NCI-H345 treated with DMSO at 0.1 percent for 48 hours (cell line): Measurements from ENCODE around the gene ABI3.

Experiments used
- DNase-seq: peaks from one replicate; lab custom pipeline; 2025; ENCODE audit not compliant: unreplicated experiment; lab: John Stamatoyannopoulos, UW

The ABI3 gene

DNA sequence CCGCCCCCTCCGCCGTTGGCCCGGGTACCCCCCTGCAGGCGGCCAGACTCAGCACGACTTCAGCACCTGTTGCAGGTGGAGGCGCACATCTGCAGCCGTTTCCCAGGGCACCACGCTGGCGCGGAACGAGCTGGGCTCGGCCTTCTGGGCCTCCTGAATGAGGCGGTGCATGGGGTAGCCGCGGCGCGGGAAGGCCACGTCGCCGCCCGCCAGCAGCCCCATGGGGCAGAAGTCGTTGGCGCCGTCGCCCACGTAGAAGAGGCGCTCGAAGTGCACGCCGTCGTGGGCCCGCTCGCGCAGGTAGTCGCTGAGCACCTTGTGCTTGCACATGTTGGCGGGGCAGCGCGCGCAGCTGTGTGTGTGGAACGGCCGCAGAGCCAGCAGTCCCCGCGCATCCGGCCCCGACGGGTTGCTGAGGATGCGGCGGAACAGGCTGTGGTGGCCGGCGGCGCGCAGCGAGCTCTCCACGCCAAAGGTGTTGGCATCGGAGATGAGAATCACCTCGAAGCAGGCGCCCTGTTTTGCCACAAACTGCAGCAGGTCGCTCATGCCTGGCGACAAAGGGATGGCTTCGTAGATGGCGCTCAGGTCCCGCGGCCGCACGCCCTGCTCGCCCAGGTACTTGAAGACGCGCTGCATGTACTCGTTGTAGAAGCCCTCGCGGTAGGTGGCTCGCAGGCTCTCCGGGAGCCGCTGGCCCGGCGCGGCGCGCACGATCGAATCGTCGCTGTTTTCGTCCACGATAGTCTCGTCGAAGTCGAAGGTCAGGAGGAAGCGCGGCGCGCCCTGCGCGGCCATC lies 13.9 kb downstream of the ABI3 start:
- DNase-seq, result peak; percentile 34

DNA sequence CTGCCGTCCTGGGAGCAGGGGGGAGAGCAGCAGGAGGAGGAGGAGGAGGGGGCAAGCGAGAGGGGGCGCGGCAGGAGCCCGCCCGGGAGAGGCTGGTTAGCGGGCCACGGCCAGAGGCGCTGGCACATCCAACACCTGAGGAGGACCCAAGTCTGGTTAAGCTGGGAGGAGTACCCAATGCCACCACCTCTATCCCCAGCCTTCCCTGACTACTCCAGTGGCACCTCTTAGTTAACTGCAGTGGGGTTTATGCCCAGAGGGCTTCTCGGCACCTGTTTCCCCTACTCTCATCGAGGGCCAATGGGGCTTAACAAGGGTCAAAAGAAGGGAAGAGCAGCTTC lies 14.5 kb downstream of the ABI3 start:
- no peak for DNase-seq

DNA sequence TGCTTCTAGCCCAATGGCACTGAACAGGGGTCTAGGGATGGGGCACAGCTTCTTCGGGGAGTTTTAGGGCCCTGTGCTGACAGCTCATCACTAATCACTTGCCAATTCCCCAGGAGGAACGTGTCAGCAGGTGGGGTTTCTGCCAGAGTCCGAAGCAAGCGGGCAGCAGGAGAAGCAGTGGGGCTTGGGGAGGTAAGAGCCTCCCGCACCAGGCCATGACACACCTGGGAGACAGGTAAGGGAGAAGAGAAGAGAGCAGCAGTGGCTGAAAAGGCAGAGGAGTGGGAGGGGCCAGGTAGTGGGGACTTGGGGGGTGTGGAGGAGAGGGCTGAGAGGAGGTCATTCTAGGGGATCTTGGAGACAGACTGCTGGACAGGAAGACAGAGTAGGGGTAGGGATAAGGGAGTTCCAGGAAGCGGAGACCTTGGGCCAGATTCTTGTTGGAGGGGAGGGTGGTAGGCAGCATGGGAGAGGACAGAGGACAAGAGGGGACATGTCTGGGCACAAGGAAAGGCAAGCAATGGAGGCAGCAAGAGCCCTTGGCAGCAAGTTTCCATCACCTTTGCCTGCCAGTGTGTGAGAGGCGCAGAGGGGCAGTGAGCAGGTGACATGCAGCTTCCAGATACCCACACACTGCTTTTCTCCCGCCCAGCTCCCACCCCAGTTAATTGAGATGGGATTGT lies 15.2 kb downstream of the ABI3 start:
- DNase-seq, result no peak

DNA sequence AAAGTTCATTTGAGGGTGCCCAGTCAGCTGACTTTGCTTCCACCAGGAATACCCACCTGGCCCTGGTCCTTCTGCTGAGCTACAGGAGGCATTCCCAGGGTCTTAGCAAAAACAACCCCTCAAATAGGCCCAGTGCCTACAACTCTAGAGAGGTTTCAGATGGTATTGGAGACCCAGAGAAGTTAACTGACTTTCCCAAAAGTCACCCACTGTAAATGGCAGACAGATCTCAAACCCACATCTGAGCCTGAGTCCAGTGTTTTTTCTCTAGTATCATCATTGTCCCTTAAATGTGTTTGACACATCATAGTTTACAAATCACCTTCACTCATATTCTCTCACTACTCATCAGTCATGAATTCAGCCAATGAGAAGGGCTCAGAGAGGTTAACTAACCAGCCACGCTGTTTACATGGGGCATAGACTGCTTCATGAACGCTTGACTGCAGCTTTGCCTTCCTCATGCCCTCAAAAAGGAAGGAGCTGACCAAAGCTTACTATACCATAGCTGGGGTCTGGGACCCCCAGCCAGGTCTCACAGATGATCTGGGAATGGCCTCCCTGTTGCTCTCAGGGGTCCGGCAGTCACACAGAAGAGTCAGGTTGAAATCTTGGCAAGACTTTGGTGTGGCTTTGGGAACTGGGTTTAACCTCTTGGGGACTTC lies 16.4 kb downstream of the ABI3 start:
- DNase-seq, result no peak

DNA sequence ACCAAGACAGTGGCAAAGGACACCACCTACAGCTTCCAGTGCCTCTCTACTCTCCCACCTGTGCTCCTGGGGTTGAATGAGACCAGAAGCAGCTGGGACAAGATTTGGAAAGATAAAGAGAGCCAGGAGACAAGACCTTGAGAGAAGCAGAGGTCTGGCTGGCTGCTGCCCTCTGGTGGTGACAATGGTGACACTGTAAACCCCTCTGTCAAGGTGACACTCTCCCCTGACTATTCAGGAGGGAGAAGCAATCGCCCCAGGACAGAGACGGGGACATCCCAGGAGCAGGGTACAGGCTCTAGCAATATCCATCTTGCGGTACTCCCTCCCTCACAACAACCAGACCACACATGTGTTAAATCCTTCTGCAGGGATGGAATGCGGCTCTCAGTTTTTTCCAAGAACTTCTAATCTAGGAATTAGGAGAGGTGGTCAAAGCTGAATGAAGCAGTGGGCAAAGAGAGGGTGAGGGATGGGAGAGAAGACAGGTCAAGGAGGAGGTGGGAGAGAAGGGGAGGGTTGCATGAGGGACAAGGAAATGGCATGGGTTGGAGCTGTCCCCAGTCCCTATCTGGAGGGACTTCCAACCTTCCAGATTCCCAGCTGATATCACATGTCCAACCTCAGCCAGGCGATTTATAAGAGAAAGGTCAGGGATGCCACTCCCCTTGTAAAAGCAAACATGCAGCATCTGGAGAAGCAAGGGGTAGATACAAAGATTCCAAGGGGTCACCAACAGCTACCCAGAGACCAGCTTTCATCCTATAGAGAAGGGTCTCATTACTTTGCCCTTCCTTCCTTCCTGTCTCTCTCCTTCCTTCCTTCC lies 17.1 kb downstream of the ABI3 start:
- peak; percentile 21 for DNase-seq

DNA sequence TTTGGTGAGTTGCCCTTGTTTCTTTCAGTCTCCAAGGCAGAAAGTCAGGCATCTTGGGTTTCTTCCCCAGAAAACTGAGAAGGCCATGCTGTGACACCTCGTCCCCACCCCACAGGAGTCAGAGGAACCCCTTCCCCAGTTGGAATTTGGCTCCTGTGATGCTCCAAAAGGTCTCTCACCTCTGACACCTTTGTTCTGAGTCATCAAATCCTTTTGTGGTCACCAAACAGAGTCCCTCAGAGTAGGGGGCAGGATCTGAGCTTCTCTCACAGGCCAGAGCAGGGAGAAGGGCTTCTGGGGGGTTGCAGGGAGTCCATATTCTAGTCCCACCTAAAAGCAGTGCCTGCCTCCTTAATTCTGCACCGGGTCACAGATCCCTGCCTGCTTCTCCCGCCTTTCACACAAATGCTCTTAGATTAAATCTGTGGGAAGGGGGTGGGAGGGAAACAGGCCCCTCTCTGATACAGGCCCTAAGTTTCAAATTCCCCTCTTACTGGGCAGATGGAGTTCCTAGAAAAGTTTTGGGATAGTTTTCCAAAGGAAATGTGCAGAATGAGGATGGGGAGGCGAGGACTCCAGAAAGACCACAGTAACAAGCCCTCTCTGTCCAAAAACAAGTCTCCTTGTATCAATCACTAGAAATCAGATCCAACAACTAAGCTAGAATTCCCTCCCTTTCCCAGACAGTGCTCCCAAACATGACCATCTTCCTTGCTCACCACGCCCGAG lies 18.7 kb downstream of the ABI3 start:
- no peak for DNase-seq

DNA sequence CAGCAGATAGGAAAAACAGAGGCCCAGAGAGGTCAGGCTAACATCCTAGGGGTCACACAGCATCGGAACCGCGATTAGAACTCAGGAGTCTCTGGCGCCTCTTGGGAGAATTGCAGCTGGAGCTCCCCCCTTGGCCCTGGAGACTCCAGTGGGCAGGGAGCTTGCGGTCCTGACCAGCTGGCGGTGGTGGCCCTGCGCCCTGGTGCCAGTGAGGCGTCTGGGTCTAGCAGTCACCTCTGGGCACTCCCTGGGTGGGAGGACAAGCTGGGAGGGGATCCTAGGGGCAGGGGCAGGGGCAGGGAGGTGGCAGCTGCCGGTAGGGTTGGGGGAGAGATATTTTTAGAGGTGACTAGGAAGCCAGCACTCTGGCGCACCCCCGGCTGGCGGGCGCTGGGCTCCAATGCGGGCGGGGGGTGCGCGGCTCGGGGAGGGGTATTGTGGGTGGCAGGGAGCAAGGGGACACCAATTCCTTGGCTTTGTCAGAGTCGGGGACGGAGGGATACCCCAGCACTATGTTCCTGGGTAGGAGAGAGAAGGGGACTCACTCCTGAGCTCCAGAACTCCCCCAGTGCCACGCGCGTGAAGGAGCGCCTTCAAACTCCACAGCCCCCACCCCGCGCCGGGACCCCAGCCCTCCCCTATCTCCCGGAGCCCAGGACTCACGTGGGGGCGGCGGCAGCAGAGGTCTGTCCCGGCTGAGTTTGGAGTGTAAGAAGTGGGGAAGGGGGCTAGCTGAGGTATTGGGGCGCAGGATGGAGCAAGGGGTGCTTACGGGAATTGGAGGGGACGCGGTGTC lies 19.5 kb downstream of the ABI3 start:
- no peak for DNase-seq

DNA sequence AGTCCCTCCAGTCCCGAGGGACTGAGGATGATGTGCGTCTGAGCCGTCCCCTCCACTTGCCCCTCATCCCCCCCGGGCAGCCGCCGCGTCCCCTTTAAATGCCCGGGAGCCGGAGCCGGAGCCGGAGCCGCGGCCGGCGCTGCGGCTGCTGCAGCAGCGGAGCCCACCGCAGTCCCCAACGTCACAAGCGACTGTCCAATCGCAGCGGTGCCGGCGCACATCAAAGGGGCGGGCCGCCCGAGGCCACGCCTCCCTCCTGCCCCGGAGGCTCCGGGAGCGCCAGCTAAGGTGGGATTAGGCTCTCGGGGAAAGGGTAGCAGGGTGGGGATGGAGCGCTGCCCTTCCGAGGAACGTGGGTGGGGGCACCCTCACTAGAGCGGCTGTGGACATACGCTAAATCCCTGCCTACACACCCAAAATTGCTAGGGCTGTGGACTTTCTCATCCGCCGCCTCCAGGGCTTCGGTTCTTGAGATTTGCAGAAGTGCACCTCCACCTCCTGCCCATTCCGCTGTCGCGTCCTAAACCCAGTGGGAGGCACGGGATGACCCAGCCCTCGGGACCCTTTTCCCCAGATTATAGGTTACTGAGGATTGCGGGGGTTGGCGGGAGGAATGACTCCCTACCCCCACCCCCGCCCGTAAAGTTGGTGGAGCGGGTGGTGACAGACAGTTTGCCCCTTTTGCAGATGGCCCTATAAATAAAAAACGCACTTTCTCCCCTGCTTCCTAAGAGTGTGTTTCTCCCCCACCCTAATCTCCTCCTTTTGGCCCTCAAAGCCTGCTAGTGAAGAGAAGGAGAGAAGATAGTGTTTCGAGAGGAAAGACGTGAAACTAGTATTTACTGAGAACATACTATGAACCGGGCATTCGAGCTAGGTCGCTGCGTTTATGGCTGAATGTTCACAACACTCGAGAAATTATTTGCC lies 20.4 kb downstream of the ABI3 start, which contains the start of gene PHOSPHO1:
Gene PHOSPHO1 (minus strand): TSS at position 152 of the 927 bp plus-strand sequence. CDS start 4,096 bp downstream, outside the sequence.
- peak; percentile 27 for DNase-seq

DNA sequence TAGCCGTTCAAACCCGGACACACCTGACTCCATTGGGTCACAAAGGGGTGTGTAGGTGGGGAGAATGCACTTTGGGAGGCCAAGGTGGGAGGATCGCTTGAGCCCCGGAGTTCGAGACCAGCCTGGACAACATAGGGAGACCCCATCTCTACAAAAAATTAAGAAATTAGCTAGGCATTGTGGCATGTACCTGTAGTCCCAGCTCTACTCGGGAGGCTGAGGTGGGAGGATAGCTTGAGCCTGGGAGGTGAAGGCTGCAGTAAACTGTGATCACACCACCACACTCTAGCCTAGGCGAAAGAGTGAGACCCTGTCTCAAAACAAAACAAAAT lies 21.0 kb downstream of the ABI3 start:
- DNase-seq, result no peak

DNA sequence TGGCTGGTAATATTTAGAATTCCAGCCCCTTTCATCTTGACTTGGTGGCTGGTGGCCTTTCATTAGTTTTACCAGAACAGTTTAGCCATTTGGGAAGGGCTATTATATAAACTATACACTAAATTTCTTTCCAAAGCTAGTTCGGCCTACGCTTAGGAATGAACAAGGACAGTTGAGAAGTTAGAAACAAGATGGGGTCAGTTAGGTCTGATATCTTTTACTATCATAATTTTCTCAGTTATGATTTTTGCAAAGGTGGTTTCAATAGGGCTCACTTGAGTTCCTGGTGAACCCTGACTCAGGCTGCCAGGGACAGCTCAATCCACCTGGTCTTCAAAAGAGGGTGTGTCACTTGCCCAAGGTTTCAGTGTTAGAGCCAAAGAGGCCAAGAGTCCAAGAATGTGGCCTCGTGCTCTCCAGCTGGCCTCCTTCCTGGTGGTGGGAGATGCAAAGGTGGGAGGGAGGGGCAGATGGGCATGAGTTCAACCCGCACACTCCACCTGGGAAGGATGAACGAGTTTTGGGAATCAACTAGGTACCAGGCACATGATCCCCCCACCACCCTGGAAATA lies 24.1 kb downstream of the ABI3 start:
- DNase-seq, result no peak

DNA sequence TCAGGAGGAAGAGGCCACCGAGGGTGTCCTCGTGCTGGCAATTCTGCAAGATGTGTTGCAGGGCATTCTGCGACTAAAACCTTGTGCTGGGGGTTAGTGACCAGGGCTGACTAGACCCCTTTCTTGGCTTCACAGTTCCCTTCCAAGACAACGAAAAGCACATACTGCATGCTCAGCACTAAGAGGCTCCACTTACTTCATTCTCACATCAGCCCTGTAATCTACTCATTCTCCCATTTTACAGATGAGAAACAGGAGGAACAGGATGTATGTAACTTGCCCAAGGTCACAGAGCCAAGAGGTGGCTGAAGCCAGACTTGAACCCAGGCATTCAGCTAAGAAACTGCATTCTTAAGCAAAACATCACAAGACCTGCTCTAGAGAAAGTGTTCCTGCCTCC lies 25.4 kb downstream of the ABI3 start:
- no peak for DNase-seq

DNA sequence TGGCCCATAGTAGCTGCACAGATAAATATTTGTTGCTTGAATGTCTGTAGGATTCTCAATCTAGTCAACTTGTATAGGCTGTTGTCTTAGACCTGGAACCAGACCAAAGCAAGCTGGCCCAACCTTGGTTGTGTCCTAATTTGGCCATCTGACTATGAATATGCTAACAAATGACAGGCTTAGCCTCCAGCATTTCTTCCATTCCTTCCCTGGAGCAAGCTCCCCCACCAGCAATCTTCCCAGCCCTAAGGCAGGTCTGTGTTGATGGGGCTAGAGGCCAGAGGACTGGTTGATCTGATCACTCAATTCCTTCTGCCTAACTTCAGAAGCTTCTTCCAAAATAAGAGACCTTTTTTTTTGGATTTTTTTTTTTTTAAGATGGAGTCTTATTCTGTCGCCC lies 29.5 kb downstream of the ABI3 start:
- DNase-seq, result no peak

DNA sequence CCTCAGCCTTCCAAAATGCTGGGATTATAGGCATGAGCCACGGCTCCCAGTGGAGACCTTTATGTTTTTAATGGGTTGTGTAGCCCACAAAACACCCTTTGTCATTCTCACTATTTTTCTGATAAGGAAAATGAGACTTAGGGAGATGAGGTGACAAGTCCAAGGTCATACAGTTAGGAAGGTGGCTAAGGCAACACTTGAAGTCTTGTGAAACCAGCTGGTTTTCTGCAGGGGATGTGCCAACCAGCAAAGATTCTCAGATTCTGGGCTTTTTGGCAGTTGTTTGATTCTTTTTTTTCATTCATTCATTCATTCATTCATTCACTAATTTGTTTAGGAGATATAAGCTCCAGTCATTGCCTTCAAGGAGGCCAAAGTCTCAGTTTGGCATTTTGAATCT lies 30.1 kb downstream of the ABI3 start:
- DNase-seq, result no peak

DNA sequence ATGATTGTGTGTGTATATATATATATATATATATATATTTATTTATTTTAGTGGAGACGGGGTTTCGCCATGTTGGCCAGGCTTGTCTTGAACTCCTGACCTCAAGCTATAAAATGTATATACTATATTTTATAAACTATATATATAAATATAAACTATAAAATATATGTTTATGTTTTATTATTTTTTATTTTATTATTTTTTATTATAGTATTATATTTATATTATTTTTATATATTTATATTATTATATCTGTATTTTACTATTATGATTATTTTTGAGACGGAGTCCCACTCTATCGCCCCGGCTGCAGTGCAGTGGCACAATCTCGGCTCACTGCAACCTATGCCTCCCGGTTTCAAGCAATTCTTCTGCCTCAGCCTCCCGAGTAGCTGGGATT lies 30.5 kb downstream of the ABI3 start:
- no peak for DNase-seq

DNA sequence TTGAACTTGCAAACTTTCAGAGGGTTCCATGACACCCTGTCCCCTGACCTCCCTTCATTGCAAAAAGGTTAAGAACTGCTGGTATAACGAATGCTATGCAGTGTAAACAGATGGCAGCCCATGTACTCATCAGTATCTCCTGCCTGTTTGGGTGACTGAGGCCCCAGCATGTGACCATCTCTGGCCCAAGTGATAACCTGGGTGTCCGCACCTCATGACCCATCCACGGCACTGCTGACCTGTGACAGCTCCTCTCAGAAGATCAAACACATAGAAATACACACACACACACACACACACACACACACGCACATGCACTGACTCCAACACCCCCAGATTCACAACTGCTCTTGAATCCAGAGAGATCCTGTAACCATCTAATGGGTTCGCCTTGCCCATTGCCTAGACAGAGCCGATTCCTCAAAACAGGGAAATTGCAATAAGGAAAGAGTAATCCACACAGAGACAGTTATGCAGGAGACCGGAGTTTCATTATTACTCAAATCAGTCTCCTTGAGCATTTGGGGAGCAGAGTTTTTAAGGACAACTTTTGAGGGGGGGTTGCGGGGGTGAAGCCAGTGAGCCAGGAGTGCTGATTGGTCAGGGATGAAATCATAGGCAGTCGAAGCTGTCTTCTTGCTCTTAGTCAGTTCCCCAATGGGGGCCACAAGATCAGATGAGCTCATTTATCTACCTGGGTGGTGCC lies 31.3 kb downstream of the ABI3 start:
- no peak for DNase-seq

DNA sequence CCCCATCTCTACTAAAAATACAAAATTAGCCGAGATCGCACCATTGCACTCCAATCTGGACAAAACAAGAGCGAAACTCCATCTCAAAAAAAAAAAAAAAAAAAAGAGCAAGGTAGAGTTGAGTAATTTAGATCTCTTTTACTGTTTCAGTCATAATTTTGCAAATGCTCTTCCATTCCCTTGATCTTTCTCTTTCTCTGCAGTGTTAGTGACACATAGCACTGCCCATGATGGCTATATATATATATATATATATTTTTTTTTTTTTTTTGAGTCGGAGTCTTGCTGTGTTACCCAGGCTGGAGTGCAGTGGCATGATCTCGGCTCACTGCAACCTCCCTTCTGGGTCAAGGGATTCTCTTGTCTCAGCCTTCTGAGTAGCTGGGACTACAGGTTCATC lies 32.3 kb downstream of the ABI3 start:
- DNase-seq, result no peak

DNA sequence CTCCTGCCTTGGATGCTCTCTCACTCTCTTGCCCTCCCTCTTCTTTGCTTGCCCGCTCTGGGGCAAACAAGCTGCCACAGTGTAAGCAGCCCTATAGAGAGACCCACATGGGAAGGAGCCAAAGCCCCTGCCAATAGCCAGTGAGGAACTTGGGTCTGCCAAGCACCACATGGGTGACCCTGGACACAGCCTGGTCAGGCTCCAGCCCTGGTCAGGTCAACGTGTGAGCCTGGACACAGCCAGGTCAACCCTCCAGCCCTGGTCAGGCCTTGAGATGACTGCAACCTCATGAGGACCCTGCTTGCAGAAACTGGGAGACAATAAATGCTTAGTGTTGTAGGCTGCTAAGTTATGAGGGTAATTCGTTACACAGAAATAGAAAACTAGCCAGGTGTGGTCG lies 34.3 kb downstream of the ABI3 start:
- no peak for DNase-seq

DNA sequence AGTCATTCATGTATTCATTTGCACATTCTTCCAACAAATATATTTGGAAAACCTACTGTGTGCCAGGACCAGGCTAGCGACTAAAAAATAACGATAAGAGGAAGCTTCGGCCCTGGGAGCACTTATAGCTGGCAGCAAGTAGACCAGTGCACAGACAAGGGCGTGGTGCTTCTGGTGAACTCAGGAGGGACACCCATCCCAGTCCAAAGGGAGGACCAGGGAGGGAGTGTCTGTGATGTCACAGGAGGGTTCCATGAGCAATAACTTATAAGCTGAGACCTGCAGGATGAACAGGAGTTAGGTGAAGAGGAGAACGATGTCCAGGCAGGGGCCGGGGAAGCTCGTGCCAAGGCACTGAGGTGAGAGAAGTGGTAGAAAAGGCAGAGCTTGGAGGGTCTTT lies 37.4 kb downstream of the ABI3 start:
- no peak for DNase-seq
